SH-SY5Y (cell line): ENCODE data around the gene HNRNPH2.

Experiments used
- GATA2 ChIP-seq: IDR thresholded peaks from 2 replicates; pipeline ENCODE4 v1.6.1; 2011; ENCODE audit warnings: mild to moderate bottlenecking, low read depth, low read length
- GATA3 ChIP-seq: IDR thresholded peaks from 2 replicates; pipeline ENCODE4 v1.6.1; 2011; ENCODE audit warnings: low read depth, mild to moderate bottlenecking, low read length, moderate library complexity

- TF ChIP-seq GATA2 (no peak), GATA3 (no peak)
Observed at GRCh38 chrX:101415180-101416145, 7.4 kb downstream of the HNRNPH2 start.
